CD4-positive, alpha-beta T cell (primary cell): Measurements from ENCODE around the gene AKAP9. TPM values are rescaled to one million over a fixed set of nuclear protein-coding genes. Genes with fewer than 3 reads are reported as not detected.

Experiments
- ATAC-seq: fragments of 200-7000 bp; cut with Tn5 transposase; one replicate; pipeline ENCODE4 v1.10.0; 2022; ENCODE audit warnings: mild to moderate bottlenecking; ENCODE audit not compliant: poor library complexity
- CTCF ChIA-PET: fragments of 350-600 bp; sonication (Branson Sonifier 250); formaldehyde crosslinking; loops from one replicate; lab custom pipeline; 2021; ENCODE audit warnings: antibody characterized with exemption, inconsistent platforms; lab: Charles Lee
- POLR2A ChIA-PET: fragments of 350-600 bp; sonication (Branson Sonifier 250); formaldehyde crosslinking; loops from one replicate; lab custom pipeline; 2021; ENCODE audit warnings: antibody characterized with exemption, inconsistent platforms; lab: Charles Lee
- DNase-seq, 14 experiments: peaks; one replicate each; pipeline ENCODE4 v3.0.0-alpha.2; 2013 to 2020; ENCODE audit warnings: mixed read lengths in 2 of 14
- H3K27ac ChIP-seq, 2 donors: one replicate each; pipeline versions ENCODE4 v1.5.1 to v1.7.0; 2013; ENCODE audit warnings: low read length in 2 of 2, low read depth in 1 of 2, mild to moderate bottlenecking in 1 of 2
- H3K27me3 ChIP-seq, 2 experiments: 1 replicate in 1 of 2; 2 replicates in 1 of 2; pipeline versions ENCODE4 v1.6.1 to v1.7.0; 2013; ENCODE audit warnings: low read length in 2 of 2, control low read depth in 1 of 2, mild to moderate bottlenecking in 1 of 2, moderate library complexity in 1 of 2; ENCODE audit not compliant: insufficient read depth in 2 of 2, control insufficient read depth in 1 of 2
- H3K36me3 ChIP-seq: one replicate; pipeline ENCODE4 v1.6.1; 2013; ENCODE audit warnings: low read length, control low read depth; ENCODE audit not compliant: insufficient read depth
- H3K4me1 ChIP-seq: one replicate; pipeline ENCODE4 v1.6.1; 2013; ENCODE audit warnings: low read length, control low read depth; ENCODE audit not compliant: insufficient read depth
- H3K4me3 ChIP-seq: one replicate; pipeline ENCODE4 v1.5.1; 2013; ENCODE audit warnings: mild to moderate bottlenecking, low read length, moderate library complexity
- H3K9me3 ChIP-seq, 2 experiments: 1 replicate in 1 of 2; 2 replicates in 1 of 2; pipeline versions ENCODE4 v1.6.1 to v1.7.0; 2013; ENCODE audit warnings: low read length in 2 of 2, mild to moderate bottlenecking in 2 of 2, control low read depth in 1 of 2, moderate library complexity in 1 of 2; ENCODE audit not compliant: control insufficient read depth in 1 of 2, insufficient read depth in 1 of 2
- H3K27ac Mint-ChIP-seq: one replicate; pipeline ENCODE4 v1.8.0; 2020; ENCODE audit warnings: mixed read lengths
- H3K27me3 Mint-ChIP-seq: one replicate; pipeline ENCODE4 v1.8.0; 2021; ENCODE audit warnings: mixed read lengths
- H3K36me3 Mint-ChIP-seq: one replicate; pipeline ENCODE4 v1.8.0; 2021; ENCODE audit warnings: low read depth, mixed read lengths
- H3K4me1 Mint-ChIP-seq: one replicate; pipeline ENCODE4 v1.8.0; 2021; ENCODE audit warnings: low read depth, mixed read lengths
- H3K4me3 Mint-ChIP-seq: one replicate; pipeline ENCODE4 v1.8.0; 2020; ENCODE audit warnings: mild to moderate bottlenecking, mixed read lengths
- H3K9me3 Mint-ChIP-seq: one replicate; pipeline ENCODE4 v1.8.0; 2020; ENCODE audit warnings: mixed read lengths
- CTCF ChIP-seq: fragments of 200-600 bp; IDR thresholded peaks from one replicate; pipeline ENCODE4 v1.8.0; 2022; ENCODE audit warnings: antibody characterized with exemption, mild to moderate bottlenecking
- intact Hi-C, 2 experiments: fragments of 100-400 bp; cut with DNase I in 1 of 2; cut with micrococcal nuclease in 1 of 2; formaldehyde crosslinking; loops; one replicate each; pipeline versions ENCODE4 v1.15.1 to v1.9.0; 2023 to 2025; cut with DNase I, micrococcal nuclease
- total RNA-seq, 174 experiments: library from RNA in 2 of 174; stranded (reverse) in 2 of 174; gene quantifications; one replicate each; pipeline ENCODE4 v1.2.3 and lab custom pipeline; 2021 to 2026

AKAP9 gene
- total RNA-seq, 2 experiments from 2014 or later: 62.5 to 64.8 TPM

GRCh38 chr7:92035576-92035975 is 94.9 kb downstream of the AKAP9 start:
- Mint-ChIP-seq H3K36me3 (peaks cover 62% of the 10 kb centered on the region), H3K27ac (no peak overlapping the region), H3K4me3 (no peak overlapping the region), H3K9me3 (no peaks in the 10 kb centered on the region), H3K27me3 (no peaks in the 10 kb centered on the region), H3K4me1 (no peaks in the 10 kb centered on the region)
- TF ChIP-seq CTCF: no peak
- Histone ChIP-seq H3K36me3 (peaks cover 19% of the 10 kb centered on the region), H3K27ac (no peak overlapping the region), H3K9me3 (no peaks in the 10 kb centered on the region), H3K27me3 (no peaks in the 10 kb centered on the region), H3K4me3 (no peak overlapping the region), H3K4me1 (no peaks in the 10 kb centered on the region)
- DNase-seq (no peak), ATAC-seq (no peak)
- ChIA-PET POLR2A (no interaction called here), CTCF (no interaction called here)
- intact Hi-C loops: no loop called here

GRCh38 chr7:92039900-92040299 is 99.2 kb downstream of the AKAP9 start:
- ATAC-seq (no peak), DNase-seq (no peak)
- POLR2A ChIA-PET: no interaction called here
- Mint-ChIP-seq H3K27me3 (no peaks in the 10 kb centered on the region), H3K4me3 (no peak overlapping the region), H3K36me3 (peaks cover 65% of the 10 kb centered on the region), H3K27ac (no peak overlapping the region), H3K4me1 (no peaks in the 10 kb centered on the region), H3K9me3 (no peaks in the 10 kb centered on the region)
- intact Hi-C loops: no loop called here
- no peaks in the 10 kb centered on the region for H3K9me3 ChIP-seq
- no peaks in the 10 kb centered on the region for H3K27me3 ChIP-seq
- no peaks in the 10 kb centered on the region for H3K4me1 ChIP-seq
- H3K36me3 ChIP-seq: peaks cover 37% of the 10 kb centered on the region
- no peak overlapping the region for H3K27ac ChIP-seq
- CTCF ChIA-PET: interaction anchor here (0.7 kb wide), 1 partner anchor 94 kb away, joined by 4 read pairs; no protein-coding TSS in a partner anchor
- H3K4me3 ChIP-seq: no peak overlapping the region
- TF ChIP-seq CTCF: no peak

GRCh38 chr7:92042056-92042737 is 101.5 kb downstream of the AKAP9 start:
- no peaks in the 10 kb centered on the region for H3K9me3 Mint-ChIP-seq
- POLR2A ChIA-PET: no interaction called here
- H3K9me3 ChIP-seq: no peaks in the 10 kb centered on the region

More at GRCh38 chr7:92042056-92042737, 101.5 kb downstream of the AKAP9 start:
- Mint-ChIP-seq H3K4me3 (no peak overlapping the region), H3K27ac (no peak overlapping the region), H3K27me3 (no peaks in the 10 kb centered on the region), H3K4me1 (no peaks in the 10 kb centered on the region), H3K36me3 (peaks cover 71% of the 10 kb centered on the region)
- H3K27me3 ChIP-seq: no peaks in the 10 kb centered on the region
- no peak overlapping the region for H3K4me3 ChIP-seq
- H3K4me1 ChIP-seq: no peaks in the 10 kb centered on the region
- no peak overlapping the region for H3K27ac ChIP-seq
- DNase-seq (no peak), ATAC-seq (no peak)
- H3K36me3 ChIP-seq: peaks cover 51% of the 10 kb centered on the region
- TF ChIP-seq CTCF: no peak
- intact Hi-C loops: no loop called here
- CTCF ChIA-PET: no interaction called here
